GM10248 (cell line): ENCODE results near the gene CDH2.

ENCODE experiments used
- CTCF ChIA-PET: fragments of 300-600 bp; sonication (Branson Sonifier 250); formaldehyde crosslinking; extraction: SDS; loops from one replicate; lab custom pipeline; 2021; ENCODE audit warnings: antibody characterized with exemption; lab: Yijun Ruan, JAX
- POLR2A ChIA-PET: fragments of 350-650 bp; sonication (Branson Sonifier 250); formaldehyde crosslinking; extraction: SDS; loops from one replicate; lab custom pipeline; 2020; ENCODE audit warnings: antibody characterized with exemption; lab: Yijun Ruan, JAX
- DNase-seq: peaks from one replicate; pipeline ENCODE4 v3.0.0; 2012; ENCODE audit errors: extremely low spot score
- CTCF ChIP-seq: IDR thresholded peaks from 2 replicates; pipeline ENCODE4 v1.5.1; 2012; ENCODE audit warnings: mild to moderate bottlenecking, low read depth; ENCODE audit errors: extremely low read depth, missing control alignments, control extremely low read depth

The CDH2 gene

GRCh38 chr18:28114472-28114871 is 62.5 kb downstream of the CDH2 start:
- no peak for DNase-seq
- POLR2A ChIA-PET: no interaction called here

GRCh38 chr18:28113271-28114029 is 63.5 kb downstream of the CDH2 start:
- ChIA-PET CTCF (no interaction called here), POLR2A (no interaction called here)
- TF ChIP-seq CTCF: no peak
- DNase-seq: no peak

More at GRCh38 chr18:28114472-28114871, 62.5 kb downstream of the CDH2 start:
- CTCF ChIA-PET: interaction anchor here (0.7 kb wide), 1 partner anchor 10 kb away, joined by 4 read pairs; no protein-coding TSS in a partner anchor
- no peak for TF ChIP-seq CTCF

GRCh38 chr18:28112056-28112470 is 64.9 kb downstream of the CDH2 start:
- POLR2A ChIA-PET: no interaction called here
- no peak for DNase-seq
- TF ChIP-seq CTCF: no peak
- CTCF ChIA-PET: no interaction called here

GRCh38 chr18:28110924-28111323 is 66.0 kb downstream of the CDH2 start:
- ChIA-PET POLR2A (no interaction called here), CTCF (no interaction called here)
- no peak for TF ChIP-seq CTCF
- no peak for DNase-seq

- ChIA-PET POLR2A (no interaction called here), CTCF (no interaction called here)
- TF ChIP-seq CTCF: no peak
- no peak for DNase-seq
These were observed 67.0 kb downstream of the CDH2 start for GRCh38 chr18:28109781-28110560.

GRCh38 chr18:28108814-28109213 is 68.1 kb downstream of the CDH2 start:
- no peak for TF ChIP-seq CTCF
- CTCF ChIA-PET: no interaction called here
- no peak for DNase-seq
- POLR2A ChIA-PET: no interaction called here
